ENCODE data around the gene ZCCHC18. TPM values are rescaled to one million over a fixed set of nuclear protein-coding genes. Genes with fewer than 3 reads are reported as not detected.

The ZCCHC18 gene
- total RNA-seq, 2 donors from 2014 or later: 2.3 TPM

DNA sequence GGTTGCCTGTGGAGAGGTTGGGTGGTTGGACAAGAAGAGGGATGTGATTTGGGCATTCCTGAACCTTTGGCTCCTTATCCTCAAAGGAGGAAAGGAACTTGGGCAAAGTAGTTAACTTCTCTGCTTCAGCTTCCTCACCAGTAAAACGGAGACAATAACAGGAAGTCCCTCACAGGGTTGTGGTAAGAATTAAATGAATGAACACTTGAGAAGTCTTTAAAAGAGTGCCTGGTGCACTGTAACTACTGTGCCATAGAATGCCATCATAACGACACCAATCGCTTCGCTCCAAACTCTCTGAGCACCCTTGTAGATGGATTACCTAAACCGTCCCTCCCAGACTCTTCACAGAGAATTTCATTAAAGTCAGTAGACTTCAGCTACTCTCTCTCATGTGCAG lies 10.5 kb downstream of the ZCCHC18 start:
- Histone ChIP-seq H3K4me1 (ENCODE audit: control insufficient read depth, insufficient read depth, low read length) (no peaks in the 10 kb centered on the region), H3K9ac (ENCODE audit: extremely low read depth, low read length, poor library complexity, severe bottlenecking) (no peak overlapping the region), H3K27ac (ENCODE audit: low read depth, low read length) (no peak overlapping the region), H3K27me3 (ENCODE audit: control insufficient read depth, insufficient read depth, low read length, poor library complexity, severe bottlenecking) (no peaks in the 10 kb centered on the region), H3K4me3 (ENCODE audit: low read length) (no peak overlapping the region), H3K36me3 (ENCODE audit: control insufficient read depth, insufficient read depth, low read length) (no peaks in the 10 kb centered on the region), H3K9me3 (ENCODE audit: control insufficient read depth, low read length) (no peaks in the 10 kb centered on the region)
- peaks cover 1% of the 10 kb centered on the region for H3K27me3 Mint-ChIP-seq (ENCODE audit: insufficient read depth)
- TF ChIP-seq, protein P1, sequence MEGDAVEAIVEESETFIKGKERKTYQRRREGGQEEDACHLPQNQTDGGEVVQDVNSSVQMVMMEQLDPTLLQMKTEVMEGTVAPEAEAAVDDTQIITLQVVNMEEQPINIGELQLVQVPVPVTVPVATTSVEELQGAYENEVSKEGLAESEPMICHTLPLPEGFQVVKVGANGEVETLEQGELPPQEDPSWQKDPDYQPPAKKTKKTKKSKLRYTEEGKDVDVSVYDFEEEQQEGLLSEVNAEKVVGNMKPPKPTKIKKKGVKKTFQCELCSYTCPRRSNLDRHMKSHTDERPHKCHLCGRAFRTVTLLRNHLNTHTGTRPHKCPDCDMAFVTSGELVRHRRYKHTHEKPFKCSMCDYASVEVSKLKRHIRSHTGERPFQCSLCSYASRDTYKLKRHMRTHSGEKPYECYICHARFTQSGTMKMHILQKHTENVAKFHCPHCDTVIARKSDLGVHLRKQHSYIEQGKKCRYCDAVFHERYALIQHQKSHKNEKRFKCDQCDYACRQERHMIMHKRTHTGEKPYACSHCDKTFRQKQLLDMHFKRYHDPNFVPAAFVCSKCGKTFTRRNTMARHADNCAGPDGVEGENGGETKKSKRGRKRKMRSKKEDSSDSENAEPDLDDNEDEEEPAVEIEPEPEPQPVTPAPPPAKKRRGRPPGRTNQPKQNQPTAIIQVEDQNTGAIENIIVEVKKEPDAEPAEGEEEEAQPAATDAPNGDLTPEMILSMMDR (conservative IDR thresholded peaks at IDR 0.05): no peak
- peaks cover 44% of the 10 kb centered on the region for H3K9me3 Mint-ChIP-seq
- H3K4me1 Mint-ChIP-seq: no peaks in the 10 kb centered on the region
- no peak overlapping the region for H3K27ac Mint-ChIP-seq
- no peak overlapping the region for H3K4me3 Mint-ChIP-seq
- no peaks in the 10 kb centered on the region for H3K36me3 Mint-ChIP-seq (ENCODE audit: low read depth)
- no peak for DNase-seq
- whole genome bisulfite sequencing, 2 experiments (ENCODE audit: insufficient coverage in 1 of 2, insufficient read length in 1 of 2): 81 to 96% methylated on average over 4 to 5 of the region's 5 CpGs

DNA sequence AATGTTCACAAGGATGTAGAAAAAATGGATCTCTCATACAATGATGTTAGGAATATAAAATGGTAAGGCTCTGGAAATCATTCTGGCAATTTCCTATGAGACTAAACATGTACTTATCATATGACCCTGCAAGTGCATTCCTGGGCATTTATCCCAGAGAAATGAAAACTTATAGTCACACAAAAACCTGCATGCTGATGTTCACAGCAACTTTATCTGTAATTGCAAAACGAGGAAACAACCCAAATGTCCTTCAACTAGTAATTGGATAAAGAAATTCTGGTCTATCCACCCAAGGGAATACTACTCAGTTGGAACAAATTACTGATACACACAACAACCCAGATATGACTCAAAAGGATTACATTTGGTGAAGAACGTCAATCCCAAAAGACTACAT lies 14.5 kb downstream of the ZCCHC18 start:
- DNase-seq: no peak
- Mint-ChIP-seq H3K27me3 (ENCODE audit: insufficient read depth) (no peaks in the 10 kb centered on the region), H3K27ac (no peak overlapping the region), H3K4me1 (no peaks in the 10 kb centered on the region), H3K36me3 (ENCODE audit: low read depth) (no peaks in the 10 kb centered on the region), H3K9me3 (peaks cover 40% of the 10 kb centered on the region), H3K4me3 (no peak overlapping the region)
- Histone ChIP-seq H3K36me3 (ENCODE audit: control insufficient read depth, insufficient read depth, low read length) (no peaks in the 10 kb centered on the region), H3K4me1 (ENCODE audit: control insufficient read depth, insufficient read depth, low read length) (no peaks in the 10 kb centered on the region), H3K9ac (ENCODE audit: extremely low read depth, low read length, poor library complexity, severe bottlenecking) (no peak overlapping the region), H3K4me3 (ENCODE audit: low read length) (no peak overlapping the region), H3K27me3 (ENCODE audit: control insufficient read depth, insufficient read depth, low read length, poor library complexity, severe bottlenecking) (no peaks in the 10 kb centered on the region), H3K27ac (ENCODE audit: low read depth, low read length) (no peak overlapping the region), H3K9me3 (ENCODE audit: control insufficient read depth, low read length) (no peaks in the 10 kb centered on the region)
- TF ChIP-seq, protein P1 (conservative IDR thresholded peaks at IDR 0.05): no peak
- WGBS, 2 experiments (ENCODE audit: insufficient coverage in 1 of 2, insufficient read length in 1 of 2): 60% methylated on average over 1 of the region's 2 CpGs; no CpG with 5 or more reads in 1 of the 2 experiments

DNA sequence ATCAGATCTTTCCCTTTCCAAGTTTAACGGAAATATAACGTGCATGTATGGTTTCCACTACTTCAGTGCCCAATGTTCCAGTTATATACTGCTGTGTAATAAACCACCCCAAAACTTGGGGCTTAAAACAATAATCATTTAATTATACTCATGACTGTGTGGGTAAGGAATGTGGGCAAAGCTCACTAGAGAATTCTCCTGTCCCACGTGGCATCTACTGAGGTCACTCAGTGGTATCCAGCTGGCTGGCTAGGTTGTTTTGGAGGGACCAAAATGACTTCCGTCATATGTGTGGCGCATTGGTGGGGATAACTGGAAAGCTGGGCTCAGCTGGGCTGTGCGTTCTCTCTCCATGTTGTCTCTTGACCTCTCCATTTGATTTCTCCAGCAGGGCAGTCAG lies 18.5 kb downstream of the ZCCHC18 start:
- DNase-seq: no peak
- WGBS, 2 experiments (ENCODE audit: insufficient coverage in 1 of 2, insufficient read length in 1 of 2): 90% methylated on average over 6 of the region's 6 CpGs; no CpG with 5 or more reads in 1 of the 2 experiments
- H3K4me3 Mint-ChIP-seq: no peak overlapping the region
- Histone ChIP-seq H3K4me3 (ENCODE audit: low read length) (no peak overlapping the region), H3K9me3 (ENCODE audit: control insufficient read depth, low read length) (no peaks in the 10 kb centered on the region), H3K36me3 (ENCODE audit: control insufficient read depth, insufficient read depth, low read length) (no peaks in the 10 kb centered on the region), H3K27ac (ENCODE audit: low read depth, low read length) (no peak overlapping the region), H3K27me3 (ENCODE audit: control insufficient read depth, insufficient read depth, low read length, poor library complexity, severe bottlenecking) (no peaks in the 10 kb centered on the region), H3K4me1 (ENCODE audit: control insufficient read depth, insufficient read depth, low read length) (no peaks in the 10 kb centered on the region), H3K9ac (ENCODE audit: extremely low read depth, low read length, poor library complexity, severe bottlenecking) (no peak overlapping the region)
- no peak overlapping the region for H3K27ac Mint-ChIP-seq
- no peaks in the 10 kb centered on the region for H3K36me3 Mint-ChIP-seq (ENCODE audit: low read depth)
- H3K4me1 Mint-ChIP-seq: no peaks in the 10 kb centered on the region
- TF ChIP-seq, protein P1 (conservative IDR thresholded peaks at IDR 0.05): no peak
- H3K9me3 Mint-ChIP-seq: peaks cover 28% of the 10 kb centered on the region
- peaks cover 10% of the 10 kb centered on the region for H3K27me3 Mint-ChIP-seq (ENCODE audit: insufficient read depth)

Measured in endodermal cell (in vitro differentiated cells).